Measurements from ENCODE around the gene OVCA2.

OVCA2 gene

DNA sequence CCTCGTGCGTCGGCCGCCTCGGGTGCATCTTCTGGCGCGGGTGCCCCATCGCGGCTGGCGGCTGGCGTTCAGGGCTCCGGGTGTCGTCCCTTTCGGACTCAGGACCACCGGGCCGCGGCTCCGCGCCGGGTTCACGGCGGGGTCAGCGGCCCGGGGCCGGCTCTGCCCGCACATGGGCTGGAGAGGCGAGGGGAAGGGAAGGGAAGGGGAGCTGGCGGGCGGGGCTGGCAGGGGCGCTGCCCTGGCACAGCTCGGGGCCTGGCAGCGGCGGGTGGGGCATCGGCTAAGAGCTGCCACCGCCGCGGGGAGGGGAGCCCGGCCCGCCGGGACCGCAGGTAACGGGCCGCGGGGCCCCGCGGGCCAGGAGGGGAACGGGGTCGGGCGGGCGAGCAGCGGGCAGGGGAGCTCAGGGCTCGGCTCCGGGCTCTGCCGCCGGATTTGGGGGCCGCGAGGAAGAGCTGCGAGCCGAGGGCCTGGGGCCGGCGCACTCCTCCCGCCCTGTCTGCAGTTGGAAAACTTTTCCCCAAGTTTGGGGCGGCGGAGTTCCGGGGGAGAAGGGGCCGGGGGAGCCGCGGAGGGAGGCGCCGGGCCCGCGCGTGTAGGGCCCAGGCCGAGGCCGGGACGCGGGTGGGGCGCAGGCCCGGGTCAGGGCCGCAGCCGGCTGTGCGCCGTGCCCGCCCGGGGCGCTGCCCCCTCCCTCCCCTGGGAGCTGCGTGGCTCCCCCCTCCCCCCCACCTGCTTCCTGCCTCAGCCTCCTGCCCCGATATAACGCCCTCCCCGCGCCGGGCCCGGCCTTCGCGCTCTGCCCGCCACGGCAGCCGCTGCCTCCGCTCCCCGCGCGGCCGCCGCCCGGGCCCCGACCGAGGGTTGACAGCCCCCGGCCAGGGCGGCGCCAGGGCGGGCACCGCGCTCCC lies 13.7 kb downstream of the OVCA2 start:
- DNase-seq (ENCODE audit: low read depth): no peak
- TF ChIP-seq, protein P1, sequence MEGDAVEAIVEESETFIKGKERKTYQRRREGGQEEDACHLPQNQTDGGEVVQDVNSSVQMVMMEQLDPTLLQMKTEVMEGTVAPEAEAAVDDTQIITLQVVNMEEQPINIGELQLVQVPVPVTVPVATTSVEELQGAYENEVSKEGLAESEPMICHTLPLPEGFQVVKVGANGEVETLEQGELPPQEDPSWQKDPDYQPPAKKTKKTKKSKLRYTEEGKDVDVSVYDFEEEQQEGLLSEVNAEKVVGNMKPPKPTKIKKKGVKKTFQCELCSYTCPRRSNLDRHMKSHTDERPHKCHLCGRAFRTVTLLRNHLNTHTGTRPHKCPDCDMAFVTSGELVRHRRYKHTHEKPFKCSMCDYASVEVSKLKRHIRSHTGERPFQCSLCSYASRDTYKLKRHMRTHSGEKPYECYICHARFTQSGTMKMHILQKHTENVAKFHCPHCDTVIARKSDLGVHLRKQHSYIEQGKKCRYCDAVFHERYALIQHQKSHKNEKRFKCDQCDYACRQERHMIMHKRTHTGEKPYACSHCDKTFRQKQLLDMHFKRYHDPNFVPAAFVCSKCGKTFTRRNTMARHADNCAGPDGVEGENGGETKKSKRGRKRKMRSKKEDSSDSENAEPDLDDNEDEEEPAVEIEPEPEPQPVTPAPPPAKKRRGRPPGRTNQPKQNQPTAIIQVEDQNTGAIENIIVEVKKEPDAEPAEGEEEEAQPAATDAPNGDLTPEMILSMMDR (IDR thresholded peaks at IDR 0.05; ENCODE audit: low read depth, low read length, missing control alignments): no peak
- H3K4me3 ChIP-seq (ENCODE audit: low read depth, low read length): peak overlapping the region; percentile 75

DNA sequence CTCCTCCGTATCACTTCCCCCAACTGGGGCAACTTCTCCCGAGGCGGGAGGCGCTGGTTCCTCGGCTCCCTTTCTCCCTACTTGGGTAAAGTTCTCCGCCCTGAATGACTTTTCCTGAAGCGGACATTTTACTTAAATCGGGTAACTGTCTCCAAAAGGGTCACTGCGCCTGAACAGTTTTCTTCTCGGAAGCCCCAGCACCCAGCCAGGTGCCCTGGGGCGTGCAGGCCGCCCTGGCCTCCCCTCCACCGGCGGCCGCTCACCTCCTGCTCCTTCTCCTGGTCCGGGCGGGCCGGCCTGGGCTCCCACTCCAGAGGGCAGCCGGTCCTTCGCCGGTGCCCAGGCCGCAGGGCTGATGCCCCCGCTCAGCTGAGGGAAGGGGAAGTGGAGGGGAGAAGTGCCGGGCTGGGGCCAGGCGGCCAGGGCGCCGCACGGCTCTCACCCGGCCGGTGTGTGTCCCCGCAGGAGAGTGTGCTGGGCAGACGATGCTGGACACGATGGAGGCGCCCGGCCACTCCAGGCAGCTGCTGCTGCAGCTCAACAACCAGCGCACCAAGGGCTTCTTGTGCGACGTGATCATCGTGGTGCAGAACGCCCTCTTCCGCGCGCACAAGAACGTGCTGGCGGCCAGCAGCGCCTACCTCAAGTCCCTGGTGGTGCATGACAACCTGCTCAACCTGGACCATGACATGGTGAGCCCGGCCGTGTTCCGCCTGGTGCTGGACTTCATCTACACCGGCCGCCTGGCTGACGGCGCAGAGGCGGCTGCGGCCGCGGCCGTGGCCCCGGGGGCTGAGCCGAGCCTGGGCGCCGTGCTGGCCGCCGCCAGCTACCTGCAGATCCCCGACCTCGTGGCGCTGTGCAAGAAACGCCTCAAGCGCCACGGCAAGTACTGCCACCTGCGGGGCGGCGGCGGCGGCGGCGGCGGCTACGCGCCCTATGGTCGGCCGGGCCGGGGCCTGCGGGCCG lies 14.7 kb downstream of the OVCA2 start:
- DNase-seq (ENCODE audit: low read depth): no peak
- H3K4me3 ChIP-seq (ENCODE audit: low read depth, low read length): peak overlapping the region; percentile 75
- TF ChIP-seq, protein P1 (IDR thresholded peaks at IDR 0.05; ENCODE audit: low read depth, low read length, missing control alignments): peak; percentile 32

DNA sequence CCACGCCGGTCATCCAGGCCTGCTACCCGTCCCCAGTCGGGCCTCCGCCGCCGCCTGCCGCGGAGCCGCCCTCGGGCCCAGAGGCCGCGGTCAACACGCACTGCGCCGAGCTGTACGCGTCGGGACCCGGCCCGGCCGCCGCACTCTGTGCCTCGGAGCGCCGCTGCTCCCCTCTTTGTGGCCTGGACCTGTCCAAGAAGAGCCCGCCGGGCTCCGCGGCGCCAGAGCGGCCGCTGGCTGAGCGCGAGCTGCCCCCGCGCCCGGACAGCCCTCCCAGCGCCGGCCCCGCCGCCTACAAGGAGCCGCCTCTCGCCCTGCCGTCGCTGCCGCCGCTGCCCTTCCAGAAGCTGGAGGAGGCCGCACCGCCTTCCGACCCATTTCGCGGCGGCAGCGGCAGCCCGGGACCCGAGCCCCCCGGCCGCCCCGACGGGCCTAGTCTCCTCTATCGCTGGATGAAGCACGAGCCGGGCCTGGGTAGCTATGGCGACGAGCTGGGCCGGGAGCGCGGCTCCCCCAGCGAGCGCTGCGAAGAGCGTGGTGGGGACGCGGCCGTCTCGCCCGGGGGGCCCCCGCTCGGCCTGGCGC lies 15.4 kb downstream of the OVCA2 start:
- no peak for DNase-seq (ENCODE audit: low read depth)
- TF ChIP-seq, protein P1 (IDR thresholded peaks at IDR 0.05; ENCODE audit: low read depth, low read length, missing control alignments): no peak
- peak overlapping the region; percentile 75 for H3K4me3 ChIP-seq (ENCODE audit: low read depth, low read length)

DNA sequence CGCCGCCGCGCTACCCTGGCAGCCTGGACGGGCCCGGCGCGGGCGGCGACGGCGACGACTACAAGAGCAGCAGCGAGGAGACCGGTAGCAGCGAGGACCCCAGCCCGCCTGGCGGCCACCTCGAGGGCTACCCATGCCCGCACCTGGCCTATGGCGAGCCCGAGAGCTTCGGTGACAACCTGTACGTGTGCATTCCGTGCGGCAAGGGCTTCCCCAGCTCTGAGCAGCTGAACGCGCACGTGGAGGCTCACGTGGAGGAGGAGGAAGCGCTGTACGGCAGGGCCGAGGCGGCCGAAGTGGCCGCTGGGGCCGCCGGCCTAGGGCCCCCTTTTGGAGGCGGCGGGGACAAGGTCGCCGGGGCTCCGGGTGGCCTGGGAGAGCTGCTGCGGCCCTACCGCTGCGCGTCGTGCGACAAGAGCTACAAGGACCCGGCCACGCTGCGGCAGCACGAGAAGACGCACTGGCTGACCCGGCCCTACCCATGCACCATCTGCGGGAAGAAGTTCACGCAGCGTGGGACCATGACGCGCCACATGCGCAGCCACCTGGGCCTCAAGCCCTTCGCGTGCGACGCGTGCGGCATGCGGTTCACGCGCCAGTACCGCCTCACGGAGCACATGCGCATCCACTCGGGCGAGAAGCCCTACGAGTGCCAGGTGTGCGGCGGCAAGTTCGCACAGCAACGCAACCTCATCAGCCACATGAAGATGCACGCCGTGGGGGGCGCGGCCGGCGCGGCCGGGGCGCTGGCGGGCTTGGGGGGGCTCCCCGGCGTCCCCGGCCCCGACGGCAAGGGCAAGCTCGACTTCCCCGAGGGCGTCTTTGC lies 16.2 kb downstream of the OVCA2 start:
- no peak for DNase-seq (ENCODE audit: low read depth)
- H3K4me3 ChIP-seq (ENCODE audit: low read depth, low read length): peak overlapping the region; percentile 75
- TF ChIP-seq, protein P1 (IDR thresholded peaks at IDR 0.05; ENCODE audit: low read depth, low read length, missing control alignments): no peak

DNA sequence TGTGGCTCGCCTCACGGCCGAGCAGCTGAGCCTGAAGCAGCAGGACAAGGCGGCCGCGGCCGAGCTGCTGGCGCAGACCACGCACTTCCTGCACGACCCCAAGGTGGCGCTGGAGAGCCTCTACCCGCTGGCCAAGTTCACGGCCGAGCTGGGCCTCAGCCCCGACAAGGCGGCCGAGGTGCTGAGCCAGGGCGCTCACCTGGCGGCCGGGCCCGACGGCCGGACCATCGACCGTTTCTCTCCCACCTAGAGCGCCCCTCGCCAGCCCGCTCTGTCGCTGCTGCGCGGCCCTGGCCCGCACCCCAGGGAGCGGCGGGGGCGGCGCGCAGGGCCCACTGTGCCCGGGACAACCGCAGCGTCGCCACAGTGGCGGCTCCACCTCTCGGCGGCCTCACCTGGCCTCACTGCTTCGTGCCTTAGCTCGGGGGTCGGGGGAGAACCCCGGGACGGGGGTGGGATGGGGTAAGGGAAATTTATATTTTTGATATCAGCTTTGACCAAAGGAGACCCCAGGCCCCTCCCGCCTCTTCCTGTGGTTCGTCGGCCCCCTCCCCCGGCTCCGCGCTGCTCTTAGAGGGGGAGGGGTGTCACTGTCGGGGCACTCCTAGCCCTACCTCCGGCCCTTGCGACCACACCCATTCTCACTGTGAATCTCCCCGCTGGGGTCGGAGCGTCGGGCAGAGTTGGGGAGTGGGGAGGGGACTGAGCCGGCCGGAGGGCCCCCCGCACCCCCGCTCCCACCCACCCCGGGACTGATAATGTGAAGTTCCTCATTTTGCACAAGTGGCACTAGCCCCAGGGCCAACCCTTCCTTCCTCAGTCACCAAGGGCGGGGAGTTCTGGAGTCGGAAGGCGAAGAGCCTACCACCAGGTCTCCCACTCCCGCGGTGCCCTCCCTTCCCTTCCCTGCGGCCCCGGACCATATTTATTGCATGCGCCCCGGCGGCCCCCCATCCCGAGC lies 17.0 kb downstream of the OVCA2 start:
- H3K4me3 ChIP-seq (ENCODE audit: low read depth, low read length): peak overlapping the region; percentile 75
- DNase-seq (ENCODE audit: low read depth): no peak
- TF ChIP-seq, protein P1 (IDR thresholded peaks at IDR 0.05; ENCODE audit: low read depth, low read length, missing control alignments): peak; percentile 91

All from GM12864 (cell line).